ENCODE measurements around the gene EHMT2.

GRCh38 chr6:31947070-31947675 lies 49.7 kb upstream of the EHMT2 start:
- TF ChIP-seq POLR2A (IDR thresholded peaks at IDR 0.05): no peak
- no peak for TF ChIP-seq CTCF (IDR thresholded peaks at IDR 0.05)
